ENCODE data around the gene ISCU.

DNA sequence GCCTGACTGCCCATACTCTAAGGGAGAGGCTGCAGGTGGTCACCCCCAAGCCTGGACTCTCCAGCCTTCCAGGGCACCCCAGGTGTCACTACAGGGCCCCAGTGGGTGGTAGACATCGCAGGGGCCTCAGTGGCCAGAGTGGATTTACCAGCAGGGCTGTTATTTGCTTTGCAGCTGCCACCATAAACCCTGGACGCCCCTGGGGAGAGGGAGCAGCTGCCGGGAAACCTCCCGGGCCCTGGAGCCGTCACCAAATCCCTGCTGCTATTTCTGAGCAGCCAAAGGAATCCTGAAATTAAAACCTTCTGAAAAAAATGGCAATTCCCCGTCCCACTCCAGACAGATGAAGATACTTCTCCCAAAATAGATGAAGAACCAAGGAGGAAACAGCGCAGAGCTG lies 21.6 kb downstream of the ISCU start:
- no peak for TF ChIP-seq POLR2A (IDR thresholded peaks at IDR 0.05; ENCODE audit: low read depth)
- TF ChIP-seq, protein P1, sequence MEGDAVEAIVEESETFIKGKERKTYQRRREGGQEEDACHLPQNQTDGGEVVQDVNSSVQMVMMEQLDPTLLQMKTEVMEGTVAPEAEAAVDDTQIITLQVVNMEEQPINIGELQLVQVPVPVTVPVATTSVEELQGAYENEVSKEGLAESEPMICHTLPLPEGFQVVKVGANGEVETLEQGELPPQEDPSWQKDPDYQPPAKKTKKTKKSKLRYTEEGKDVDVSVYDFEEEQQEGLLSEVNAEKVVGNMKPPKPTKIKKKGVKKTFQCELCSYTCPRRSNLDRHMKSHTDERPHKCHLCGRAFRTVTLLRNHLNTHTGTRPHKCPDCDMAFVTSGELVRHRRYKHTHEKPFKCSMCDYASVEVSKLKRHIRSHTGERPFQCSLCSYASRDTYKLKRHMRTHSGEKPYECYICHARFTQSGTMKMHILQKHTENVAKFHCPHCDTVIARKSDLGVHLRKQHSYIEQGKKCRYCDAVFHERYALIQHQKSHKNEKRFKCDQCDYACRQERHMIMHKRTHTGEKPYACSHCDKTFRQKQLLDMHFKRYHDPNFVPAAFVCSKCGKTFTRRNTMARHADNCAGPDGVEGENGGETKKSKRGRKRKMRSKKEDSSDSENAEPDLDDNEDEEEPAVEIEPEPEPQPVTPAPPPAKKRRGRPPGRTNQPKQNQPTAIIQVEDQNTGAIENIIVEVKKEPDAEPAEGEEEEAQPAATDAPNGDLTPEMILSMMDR (IDR thresholded peaks at IDR 0.05), result no peak

All from esophagus muscularis mucosa (tissue), 3 donors.